Stimulated activated CD8-positive, alpha-beta memory T cell treated with anti-CD3 and anti-CD28 coated beads, Interleukin-15, amount 100 ng/mL, for 4 hours (primary cell): Measurements from ENCODE around the gene RPP14.
"Not testable (repeated sequence)": the region's sequence is repeated elsewhere in the genome, so short reads cannot be mapped to it uniquely, and the experiment has no call there.

Experiments
- DNase-seq, 2 donors: peaks; one replicate each; pipeline ENCODE4 v3.0.0-alpha.2; 2020; ENCODE audit warnings: low read depth in 2 of 2

Gene RPP14

DNA sequence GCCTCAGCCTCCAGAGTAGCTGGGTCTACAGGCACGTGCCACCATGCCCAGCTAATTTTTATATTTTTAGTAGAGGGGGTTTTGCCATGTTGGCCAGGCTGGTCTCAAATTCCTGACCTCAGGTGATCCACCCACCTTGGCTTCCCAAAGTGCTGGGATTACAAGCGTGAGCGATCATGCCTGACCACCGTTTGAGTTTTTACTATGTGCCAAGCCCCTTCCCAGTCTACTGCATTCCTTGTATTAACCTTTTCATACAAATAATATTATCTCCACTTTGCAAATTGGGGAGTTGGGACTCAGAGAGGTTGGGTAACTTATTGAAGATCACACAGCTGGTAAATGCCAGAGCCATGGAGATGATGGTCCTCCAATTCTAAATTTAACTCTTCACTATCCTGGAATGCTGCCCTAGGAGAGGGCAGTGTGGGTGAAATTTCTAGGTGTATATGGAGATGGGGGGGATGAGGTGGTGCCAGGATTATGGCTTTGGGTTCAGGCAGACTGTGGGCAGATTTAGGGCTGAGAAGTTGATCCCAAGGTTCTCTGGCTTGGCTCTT, 25.6 kb downstream of the RPP14 start:
- DNase-seq: no peak

DNA sequence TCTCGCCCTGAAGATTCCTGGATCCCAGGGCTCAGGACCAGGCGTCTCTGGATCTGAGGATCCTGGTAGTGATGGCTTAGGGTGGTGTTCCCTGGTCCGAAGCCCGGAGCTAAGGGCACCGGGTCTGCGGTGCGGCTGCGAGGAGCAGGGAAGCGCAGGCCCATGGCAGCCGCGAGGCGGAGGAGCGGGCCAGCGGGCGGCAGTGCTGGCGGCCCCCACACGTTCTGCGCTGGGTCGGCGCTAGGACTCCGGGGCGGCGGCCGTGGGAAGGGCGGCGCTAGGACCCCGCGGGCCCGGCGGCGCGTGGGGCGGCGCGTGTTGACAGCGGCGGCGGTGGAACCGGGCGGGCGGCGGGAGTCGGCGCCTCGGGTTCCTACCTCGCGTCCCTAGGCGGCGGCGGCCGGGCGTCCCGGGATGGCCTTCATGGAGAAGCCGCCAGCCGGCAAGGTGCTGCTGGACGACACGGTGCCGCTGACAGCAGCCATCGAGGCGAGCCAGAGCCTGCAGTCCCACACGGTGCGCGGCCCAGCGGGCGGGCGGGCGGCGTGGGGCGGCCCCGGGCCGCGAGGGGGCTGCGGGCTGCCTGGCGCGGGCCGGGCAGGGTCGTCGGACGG, 26.6 kb downstream of the RPP14 start, which contains the start of gene PXK:
Gene PXK (plus strand): TSS at position 318 of the 614 bp plus-strand sequence. CDS start 97 bp downstream, at position 415.
- peak; percentile 50 to 64 for DNase-seq

DNA sequence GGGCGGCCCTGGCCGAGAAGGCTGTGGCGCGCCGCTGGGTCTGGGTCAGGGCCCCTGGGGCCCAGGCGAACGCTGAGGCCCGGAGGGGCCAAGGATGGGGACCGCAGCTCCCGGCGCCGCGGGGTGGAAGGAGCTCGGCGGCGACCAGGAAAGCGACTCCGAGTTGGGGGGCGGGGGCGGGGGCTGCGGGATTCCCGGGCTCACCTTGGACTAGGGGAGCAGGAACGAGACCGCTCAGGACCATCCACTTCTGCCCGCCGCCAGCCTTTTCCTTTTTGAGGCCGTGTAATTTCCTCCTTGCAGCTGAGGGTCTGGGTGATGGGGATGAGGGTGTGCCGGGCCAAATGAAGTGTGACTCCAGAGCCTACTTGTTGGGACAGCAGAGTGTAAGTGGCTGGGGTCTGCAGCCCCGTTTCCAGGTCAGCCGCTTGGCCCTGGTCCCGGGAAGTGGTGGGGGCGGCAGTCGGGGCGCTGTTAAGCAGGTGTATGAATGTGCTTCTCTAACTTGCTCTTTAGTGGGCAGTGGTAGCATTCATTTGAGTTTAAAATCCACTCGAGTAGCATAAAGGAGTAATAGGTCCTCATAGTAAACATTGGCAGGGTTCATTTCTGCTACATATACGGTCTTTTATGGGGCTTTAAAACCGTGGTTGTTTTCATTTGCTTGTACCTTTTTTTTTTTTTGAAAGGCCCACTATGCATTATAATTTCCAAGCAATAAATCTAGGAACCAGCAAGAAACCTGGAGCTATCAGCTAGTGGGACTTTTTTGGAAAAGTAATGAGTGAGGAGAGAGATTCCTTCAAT, 27.4 kb downstream of the RPP14 start:
- DNase-seq: no peak

DNA sequence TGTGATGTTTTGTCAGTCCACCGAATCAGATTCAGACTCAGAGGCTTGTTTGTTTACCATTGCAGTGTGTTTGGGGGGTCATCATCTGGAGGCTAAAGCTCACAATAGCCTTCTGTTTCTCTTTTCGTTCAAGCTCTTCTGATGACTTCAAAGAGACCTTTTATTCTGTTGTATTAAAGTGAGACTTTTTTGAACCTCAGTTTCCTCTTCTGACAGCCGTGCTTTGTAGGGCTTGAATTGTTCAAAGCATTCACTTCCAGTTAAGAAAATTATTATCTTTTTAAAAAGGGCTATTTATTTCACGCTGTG, 27.9 kb downstream of the RPP14 start:
- no peak for DNase-seq

DNA sequence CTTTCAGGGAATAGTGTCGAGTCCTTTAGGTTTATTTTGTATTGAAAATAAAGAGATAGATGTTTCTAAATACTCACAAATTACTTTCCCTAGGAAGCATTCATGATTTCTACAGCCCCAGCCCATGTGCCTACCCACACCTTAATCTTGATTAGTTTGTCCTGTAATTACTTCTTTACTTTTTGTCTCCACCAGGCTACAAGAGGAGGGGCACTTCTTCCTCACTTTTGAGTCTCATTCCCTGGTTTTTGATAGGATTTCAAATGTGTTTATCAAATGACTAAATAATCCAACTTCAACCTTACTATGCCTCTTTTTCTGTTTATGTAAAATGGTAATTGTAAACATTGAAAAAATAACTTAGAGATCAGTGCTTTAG, 28.4 kb downstream of the RPP14 start:
- no peak for DNase-seq

DNA sequence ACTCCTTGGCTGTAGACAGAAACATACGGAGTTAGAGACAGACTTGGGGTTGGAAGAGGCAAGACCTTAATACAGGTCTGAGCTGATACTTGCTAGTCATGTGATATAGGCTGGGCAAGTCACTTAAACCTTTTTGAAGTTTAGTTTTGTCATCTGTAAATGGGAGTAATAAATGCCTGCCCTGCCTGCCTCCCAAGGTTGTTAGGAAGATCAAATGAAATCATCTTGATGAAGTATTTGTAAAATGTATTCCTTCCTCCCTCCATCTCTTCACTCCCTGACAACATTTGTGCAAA, 29.6 kb downstream of the RPP14 start:
- DNase-seq: no peak

DNA sequence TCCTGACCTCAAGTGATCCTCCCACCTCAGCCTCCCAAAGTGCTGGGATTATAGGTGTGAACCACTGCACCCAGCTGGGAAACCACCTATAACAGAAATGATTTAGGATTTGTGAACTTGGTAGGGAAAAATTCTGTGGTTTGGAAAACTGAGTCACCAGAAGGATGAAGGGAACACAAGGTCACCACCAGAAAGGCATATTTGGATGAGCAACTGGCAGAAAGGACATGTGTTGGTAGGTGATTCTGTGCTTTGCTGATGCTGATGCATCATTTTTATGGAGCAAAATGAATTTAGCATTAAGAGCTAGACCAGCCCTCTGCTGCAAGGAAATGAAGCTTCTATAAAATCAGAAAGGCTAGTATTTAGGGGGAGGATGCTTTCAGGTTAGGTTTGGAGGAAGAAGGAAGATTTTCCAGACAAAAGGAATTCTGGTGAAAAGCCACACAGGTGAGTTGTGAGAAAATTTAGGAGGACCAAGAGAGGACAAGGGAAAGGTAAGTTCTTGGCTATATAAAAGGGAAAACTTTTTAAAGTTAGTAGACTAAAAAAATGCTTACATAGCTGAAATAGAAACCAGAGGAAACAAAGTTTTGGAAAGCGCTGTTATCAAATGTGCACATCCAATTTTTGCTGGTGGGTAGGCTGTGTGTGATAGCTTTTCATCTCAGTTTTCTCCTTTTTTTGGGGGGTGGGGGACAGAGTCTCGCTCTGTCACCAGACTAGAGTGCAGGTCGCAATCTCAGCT, 30.3 kb downstream of the RPP14 start:
- no peak for DNase-seq

DNA sequence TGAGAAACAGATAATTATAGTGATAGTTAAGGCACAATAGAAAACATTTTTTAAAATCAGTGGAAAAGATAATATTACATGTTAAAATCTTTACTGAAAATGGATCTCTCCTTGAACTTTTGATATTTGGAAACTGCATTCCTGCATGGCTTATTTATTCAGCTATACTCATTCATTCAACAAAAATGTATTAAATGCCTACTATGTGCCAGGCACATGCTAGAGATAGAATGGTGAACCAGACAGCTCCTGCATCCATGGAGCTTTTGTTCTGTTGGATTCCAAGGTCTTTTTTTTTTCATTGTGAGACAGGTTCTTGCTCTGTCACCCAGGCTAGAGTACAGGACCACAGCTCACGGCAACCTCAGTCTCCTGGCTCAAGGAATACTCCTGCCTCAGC, 31.1 kb downstream of the RPP14 start:
- DNase-seq: no peak

DNA sequence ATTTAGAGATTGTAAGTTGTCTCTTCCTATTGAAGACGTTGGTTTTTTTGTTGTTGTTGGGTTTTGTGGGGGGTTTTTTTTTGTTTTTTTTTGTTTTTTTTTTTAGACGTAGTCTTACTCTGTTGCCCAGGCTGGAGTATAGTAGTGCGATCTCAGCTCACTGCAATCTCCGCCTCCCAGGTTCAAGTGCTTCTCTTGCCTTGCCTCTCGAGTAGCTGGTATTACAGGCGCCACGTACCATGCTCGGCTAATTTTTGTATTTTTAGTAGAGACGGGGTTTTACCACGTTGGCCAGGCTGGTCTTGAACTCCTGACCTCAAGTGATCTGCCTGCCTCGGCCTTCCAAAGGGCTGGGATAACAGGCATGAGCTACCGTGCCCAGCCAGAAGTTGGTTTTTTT, 33.1 kb downstream of the RPP14 start:
- DNase-seq: not testable (repeated sequence)

DNA sequence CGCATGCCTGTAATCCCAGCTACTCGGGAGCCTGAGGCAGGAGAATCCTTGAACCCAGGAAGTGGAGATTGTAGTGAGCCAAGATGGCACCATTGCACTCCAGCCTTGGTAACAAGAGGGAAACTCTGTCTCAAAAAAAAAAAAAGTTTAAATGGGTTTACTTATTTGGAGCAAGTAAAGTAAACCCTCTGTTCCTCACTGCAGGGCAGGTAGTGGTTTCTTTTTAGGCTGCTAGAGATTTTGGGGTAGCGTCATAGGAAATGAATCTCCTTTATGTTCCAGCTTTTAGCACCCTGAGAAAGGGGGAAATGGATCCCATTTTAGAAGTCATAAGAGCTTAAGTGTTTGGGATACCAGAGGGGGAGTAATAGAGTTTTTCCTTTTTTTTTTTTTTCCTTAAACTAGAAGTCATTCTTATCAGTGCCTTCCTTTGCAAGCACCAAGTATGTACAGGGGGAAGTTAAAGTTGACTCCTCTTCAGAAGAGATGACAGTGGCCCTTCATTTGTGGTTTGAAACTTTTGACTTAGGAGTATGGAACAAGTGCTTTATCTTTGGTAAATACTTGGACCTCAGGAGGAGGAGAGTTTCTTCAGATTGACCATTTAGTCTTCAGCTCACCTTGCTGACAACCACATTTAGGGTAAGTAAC, 34.7 kb downstream of the RPP14 start:
- DNase-seq: no peak

DNA sequence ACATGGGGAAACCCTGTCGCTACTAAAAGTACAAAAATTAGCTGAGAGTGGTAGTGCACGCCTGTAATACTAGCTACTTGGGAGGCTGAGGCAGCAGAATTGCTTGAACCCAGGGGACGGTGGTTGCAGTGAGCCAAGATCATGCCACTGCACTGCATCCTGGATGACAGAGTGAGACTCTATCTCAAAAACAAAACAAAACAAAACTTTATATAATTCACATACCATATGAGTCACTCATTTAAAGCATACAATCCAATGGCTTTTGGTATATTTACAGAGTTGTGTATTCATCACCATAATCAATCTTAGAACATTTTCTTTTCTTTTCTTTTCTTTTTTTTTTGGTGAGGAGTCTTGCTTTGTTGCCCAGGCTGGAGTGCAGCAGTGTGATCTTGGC, 35.3 kb downstream of the RPP14 start:
- no peak for DNase-seq

DNA sequence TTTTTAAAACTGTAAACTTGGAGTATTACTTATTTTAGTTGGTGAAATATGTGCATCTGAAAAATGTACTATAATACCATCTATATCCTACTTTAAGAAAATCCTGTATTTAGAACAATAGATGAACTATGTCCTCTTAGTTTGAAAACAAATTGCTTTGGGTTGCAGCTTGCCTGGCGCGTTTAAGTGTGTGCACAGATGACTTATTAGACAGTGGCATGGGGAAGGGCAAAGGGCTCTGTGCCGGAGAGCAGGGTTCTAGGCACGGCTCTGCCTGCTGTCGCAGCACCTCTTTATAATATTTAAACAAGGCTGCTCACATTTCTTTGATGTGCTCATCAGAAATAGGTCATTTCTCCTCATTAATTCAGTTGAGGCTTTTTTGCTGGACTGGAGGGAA, 36.6 kb downstream of the RPP14 start:
- DNase-seq: no peak

DNA sequence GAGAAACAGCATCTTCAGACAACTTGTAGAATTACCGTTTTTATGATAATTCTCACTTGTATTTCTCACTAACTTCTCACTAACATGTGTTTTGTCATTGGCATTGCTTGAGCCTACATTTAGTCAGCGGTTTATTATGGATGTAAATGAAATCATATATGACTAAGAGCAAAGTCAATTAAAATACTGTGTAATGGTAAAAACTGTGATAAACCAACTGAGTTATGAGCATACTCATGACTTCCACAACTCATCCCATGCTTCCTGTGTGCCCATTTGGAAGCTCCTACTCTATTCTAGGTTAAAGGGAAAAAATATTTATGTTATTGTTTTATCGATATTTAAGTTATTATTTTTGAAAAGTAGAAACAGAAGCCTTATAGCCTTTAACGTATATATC, 39.4 kb downstream of the RPP14 start:
- DNase-seq: no peak

DNA sequence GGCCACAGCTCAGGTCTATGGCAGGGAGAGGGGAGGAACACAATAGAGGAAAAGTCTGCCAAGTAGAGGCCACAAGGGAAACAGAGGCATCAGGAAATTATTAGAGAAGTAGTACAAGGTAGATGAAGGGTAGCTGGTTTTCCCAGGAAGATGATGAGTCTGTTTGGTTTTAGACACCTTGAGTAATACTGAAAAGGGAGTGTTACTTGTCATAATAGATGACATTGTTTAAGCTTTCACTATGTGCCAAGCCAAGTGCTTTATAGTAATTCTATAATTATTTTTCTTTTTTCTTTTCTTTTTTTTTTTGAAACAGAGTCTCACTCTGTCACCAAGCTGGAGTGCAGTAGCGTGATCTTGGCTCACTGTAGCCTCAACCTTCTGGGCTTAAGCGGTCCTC, 40.3 kb downstream of the RPP14 start:
- no peak for DNase-seq

DNA sequence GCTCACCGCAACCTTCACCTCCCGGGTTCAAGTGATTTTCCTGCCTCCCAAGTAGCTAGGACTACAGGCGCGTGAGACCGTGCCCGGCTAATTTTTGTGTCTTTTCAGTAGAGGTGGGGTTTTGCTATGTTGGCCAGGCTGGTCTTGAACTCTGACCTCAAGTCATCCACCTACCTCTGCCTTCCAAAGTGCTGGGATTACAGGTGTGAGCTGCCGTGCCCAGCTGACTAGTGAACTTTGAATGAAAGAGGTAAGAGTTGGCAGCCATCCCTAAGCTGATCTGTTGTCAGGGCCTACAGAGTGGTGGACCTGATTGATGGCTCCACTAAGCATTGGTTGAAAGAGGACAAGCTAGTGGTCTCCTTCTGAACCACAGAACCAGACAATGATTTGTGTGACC, 41.9 kb downstream of the RPP14 start:
- DNase-seq: no peak

DNA sequence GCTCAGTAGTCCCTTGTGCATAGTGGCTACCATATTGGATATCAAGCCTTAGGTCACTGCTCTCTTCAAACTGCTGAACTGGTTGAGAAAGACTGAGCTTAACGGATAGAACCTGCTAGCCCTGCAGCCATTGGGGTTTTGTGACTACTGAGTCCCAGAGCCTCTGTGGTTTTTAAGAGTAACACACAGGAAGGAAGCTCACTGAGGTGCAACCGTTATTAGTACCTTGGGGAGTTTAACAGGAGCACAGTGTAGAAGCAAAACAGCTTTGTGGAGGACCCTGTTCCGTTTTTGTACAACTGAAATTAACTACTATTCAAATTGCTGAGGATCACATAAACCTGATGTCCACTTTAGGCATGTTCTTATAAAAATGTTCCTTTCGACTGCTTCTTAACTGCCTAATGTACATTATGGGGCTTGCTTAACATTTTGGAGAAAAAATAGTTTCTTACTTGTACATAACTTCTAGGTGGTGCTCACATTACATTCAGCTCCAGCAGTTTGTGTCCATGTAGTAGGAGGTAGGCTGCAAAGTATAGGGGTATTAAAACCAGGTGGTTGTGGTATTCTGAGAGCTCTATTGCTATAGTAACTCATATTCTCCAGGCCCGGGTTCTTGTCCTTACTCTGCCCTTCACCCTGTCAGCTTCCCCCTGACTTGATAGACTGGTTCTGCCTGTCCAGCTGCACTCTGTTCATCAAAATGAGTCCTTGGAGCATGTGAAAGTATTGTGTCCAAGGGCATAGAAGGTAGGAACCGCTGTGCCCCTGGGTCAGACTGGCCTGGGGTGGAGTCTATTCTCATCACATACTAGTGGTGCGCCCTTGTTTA, 44.0 kb downstream of the RPP14 start:
- no peak for DNase-seq

DNA sequence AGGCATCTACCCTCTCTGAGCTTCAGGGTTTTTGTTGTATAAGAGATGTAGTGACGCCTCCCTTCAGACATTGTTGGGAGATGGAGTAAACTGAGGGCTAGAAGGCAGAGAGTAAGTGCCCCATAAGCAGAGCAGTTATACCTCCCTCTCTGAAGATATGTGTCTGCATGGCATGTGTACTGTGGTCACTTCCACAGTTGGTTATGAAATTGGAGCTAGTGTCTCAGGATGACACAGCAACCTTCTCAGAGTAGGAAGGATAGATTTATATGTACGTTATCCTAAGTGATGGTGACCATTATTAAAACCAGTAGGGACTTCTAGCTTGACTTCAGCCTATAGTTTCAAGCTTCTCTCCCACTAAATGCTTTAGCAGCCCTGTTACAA, 44.6 kb downstream of the RPP14 start:
- no peak for DNase-seq

DNA sequence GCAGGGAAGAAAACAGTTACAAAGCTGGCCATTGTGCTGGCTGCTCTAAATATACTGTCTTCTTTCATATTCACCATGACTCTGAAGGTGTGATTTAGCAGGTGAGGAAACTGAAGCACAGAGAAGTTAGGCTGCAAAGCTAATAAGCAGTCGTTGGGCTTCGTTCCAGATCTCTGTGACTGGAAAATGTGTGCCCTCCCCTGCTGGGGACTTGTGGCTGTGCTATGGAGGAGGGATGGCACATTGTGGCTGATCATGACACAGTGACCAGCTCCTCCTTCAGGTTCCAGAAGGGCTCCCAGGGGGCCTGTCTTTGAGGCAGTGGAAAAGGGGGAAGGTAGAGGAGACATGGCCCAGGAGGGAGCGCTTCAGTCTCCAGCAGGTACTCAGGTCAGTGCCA, 45.9 kb downstream of the RPP14 start:
- DNase-seq: no peak

DNA sequence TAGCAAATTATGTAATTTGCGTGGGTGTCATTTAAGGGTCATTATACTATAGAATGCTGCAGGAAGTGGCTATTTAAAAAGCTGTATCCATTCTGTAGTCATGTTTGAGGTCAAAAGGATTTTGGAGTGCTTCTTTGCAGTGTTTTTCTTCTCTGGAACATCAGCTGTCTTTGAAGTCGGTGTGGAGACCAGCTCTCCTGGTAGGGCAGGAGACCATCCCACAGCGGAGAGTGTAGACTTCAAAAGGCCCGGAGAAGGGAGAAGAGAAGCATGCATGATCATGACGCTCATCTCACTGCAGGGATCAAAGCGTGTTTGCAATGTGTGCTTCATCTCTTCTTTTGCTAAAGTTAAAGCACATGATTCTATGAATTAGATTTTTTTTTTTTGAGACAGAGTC, 46.6 kb downstream of the RPP14 start:
- no peak for DNase-seq

DNA sequence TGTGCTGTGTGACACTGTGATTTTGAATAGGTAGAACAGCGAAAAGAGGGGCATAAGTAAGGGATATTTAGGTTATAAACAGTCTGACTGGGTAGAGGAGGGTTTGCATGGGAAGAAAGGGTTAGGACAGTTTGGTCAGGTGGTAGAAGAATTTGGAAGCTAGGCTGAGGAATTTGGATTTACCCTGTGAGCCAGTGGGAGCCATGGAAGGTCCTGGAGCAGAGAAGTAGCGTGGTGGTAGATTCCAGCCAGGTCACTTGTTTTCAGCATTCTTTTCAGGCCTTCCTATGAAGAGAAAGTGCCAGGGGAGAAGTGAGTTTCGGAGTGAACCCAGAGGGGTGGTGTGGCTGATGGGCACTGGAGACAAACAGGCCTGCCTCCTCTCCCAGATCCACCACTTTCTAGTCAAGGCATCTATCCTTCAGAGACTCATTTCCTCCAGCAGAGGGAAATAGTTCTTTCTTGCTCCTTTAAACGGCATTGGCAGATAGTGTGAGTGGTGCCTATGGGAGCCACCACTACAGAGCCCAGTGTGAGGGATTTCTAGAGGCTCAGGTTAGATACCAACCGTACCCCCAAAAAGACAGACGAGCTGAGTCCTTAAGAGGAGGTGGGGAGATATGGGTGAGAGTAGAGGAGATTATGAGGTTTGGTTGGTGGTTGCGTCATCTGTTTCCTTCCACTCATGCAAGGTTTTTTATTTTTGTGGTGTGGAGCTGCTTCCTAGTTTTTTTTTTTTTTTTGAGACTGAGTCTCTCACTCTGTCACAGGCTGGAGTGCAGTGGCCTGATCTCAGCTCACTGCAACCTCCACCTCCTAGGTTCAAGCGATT, 47.9 kb downstream of the RPP14 start:
- no peak for DNase-seq

DNA sequence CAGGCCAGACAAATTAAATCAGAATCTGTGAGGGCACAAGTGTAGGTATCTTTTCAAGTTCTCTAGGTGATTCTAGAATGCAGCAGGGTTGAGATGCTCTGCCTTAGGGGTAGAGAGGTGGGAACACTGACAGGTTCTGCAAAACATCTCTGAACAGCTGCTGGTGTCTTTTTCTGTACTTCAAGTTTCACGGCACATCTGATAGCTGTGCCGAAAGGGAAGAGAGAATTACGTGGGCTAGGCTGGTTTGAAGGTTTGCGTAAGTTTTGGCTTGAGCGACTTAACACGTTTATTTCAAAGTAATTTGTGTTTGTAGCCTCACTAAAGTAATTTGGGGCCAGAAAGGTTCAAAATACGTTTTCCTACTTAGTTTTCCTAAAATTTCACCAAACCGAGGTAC, 49.1 kb downstream of the RPP14 start:
- no peak for DNase-seq
